Prostate gland (tissue), 2 donors: ENCODE results near the gene GTF2I.

ENCODE experiments used
- POLR2A ChIP-seq: fragments of 450-650 bp; IDR thresholded peaks from one replicate; pipeline ENCODE4 v1.6.1; 2016; ENCODE audit warnings: antibody characterized with exemption, mild to moderate bottlenecking
- POLR2AphosphoS5 ChIP-seq: sonication (generic); formaldehyde crosslinking; IDR thresholded peaks from one replicate; pipeline ENCODE4 v1.6.1; 2017; ENCODE audit warnings: antibody characterized with exemption
- TF ChIP-seq, protein P1 (sequence below), 4 experiments: fragments of 200-600 bp in 2 of 4; fragments of 450-650 bp in 2 of 4; sonication (generic) in 2 of 4; IDR thresholded peaks; 1 replicate in 3 of 4; 2 replicates in 1 of 4; pipeline ENCODE4 v1.5.1; 2016 to 2019; ENCODE audit warnings: antibody characterized with exemption in 4 of 4, mild to moderate bottlenecking in 2 of 4, moderate library complexity in 2 of 4

DNA sequence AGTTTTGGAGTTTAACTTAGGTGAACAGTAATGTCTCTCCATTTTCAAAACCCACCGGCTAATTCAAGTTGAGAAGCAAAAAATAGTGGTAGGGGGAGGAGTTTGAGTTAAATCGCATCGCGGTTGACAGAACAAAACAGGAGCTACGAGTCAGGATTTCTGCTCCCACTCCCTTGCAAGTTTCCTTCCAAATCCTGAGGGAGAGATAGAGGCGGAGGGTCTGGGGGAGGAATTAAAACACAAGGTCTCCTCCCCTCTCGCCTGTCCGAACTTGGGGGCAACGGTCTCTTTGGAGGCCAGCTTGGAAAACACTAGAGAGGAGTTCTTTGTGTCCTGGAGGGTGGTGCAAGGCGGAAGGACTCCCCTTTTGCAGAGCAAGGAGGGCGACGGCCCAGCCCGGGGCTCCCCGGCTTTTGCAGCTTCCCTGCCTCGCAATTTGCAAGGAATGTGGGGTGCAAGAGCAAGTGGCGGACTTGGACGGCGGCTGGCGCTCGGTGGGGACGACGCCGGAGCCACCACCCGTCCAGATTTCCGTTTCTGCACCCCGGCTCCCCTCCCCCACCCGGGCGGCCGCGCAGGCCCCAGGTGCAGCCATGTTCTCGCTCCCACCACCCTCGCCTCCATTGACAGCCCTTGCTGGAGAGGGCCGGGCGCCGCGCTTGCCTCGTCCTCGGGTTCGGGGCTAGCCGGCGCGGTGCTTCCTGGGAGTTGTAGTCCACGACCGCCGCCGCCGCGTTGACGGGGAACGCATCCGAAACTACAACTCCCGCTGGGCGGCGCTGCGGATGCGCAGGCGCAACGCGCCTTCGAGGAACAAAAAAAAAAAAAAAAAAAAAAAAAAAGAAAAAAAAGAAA, 454 bp upstream of the GTF2I start:
- TF ChIP-seq, protein P1, sequence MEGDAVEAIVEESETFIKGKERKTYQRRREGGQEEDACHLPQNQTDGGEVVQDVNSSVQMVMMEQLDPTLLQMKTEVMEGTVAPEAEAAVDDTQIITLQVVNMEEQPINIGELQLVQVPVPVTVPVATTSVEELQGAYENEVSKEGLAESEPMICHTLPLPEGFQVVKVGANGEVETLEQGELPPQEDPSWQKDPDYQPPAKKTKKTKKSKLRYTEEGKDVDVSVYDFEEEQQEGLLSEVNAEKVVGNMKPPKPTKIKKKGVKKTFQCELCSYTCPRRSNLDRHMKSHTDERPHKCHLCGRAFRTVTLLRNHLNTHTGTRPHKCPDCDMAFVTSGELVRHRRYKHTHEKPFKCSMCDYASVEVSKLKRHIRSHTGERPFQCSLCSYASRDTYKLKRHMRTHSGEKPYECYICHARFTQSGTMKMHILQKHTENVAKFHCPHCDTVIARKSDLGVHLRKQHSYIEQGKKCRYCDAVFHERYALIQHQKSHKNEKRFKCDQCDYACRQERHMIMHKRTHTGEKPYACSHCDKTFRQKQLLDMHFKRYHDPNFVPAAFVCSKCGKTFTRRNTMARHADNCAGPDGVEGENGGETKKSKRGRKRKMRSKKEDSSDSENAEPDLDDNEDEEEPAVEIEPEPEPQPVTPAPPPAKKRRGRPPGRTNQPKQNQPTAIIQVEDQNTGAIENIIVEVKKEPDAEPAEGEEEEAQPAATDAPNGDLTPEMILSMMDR (IDR thresholded peaks at IDR 0.05): peak in 3 of 4 experiments; percentile 22 to 55 (median 22)
- peak; percentile 83 for TF ChIP-seq POLR2A
- TF ChIP-seq POLR2AphosphoS5: peak; percentile 84
